Mucosa of descending colon (tissue), 3 donors: ENCODE data around the gene CWC27. TPM values are rescaled to one million over a fixed set of nuclear protein-coding genes. Genes with fewer than 3 reads are reported as not detected.

Source experiments
- ATAC-seq: fragments of 200-7000 bp; cut with Tn5 transposase; one replicate; pipeline ENCODE4 v1.9.1; 2020; ENCODE audit warnings: mild to moderate bottlenecking, moderate library complexity
- DNase-seq, 3 donors: peaks; one replicate each; pipeline ENCODE4 v3.0.0-alpha.2; 2020
- H3K36me3 ChIP-seq: fragments of 200-600 bp; one replicate; pipeline ENCODE4 v1.8.0; 2021; ENCODE audit warnings: low read depth, mild to moderate bottlenecking
- H3K4me1 ChIP-seq: fragments of 200-600 bp; one replicate; pipeline ENCODE4 v1.8.0; 2021; ENCODE audit warnings: low read depth, mild to moderate bottlenecking
- H3K4me3 ChIP-seq: fragments of 200-600 bp; one replicate; pipeline ENCODE4 v1.8.0; 2021; ENCODE audit warnings: mild to moderate bottlenecking
- H3K9me3 ChIP-seq: fragments of 200-600 bp; one replicate; pipeline ENCODE4 v1.8.0; 2021; ENCODE audit warnings: mild to moderate bottlenecking
- intact Hi-C, 2 donors: fragments of 100-400 bp; cut with DNase I in 1 of 2; cut with micrococcal nuclease in 1 of 2; formaldehyde crosslinking; loops; one replicate each; pipeline versions ENCODE4 v1.11.0 to v1.11.1; 2022; cut with DNase I, micrococcal nuclease
- total RNA-seq, 3 donors: library from RNA; stranded (reverse); fragmentation: NEBNext Ultra II Directional in 2 of 3; extraction: Animal tissue kit (Norgen Biotek cat#: 25700) in 2 of 3; gene quantifications; one replicate each; pipeline versions ENCODE4 v1.2.1 to v1.2.4, GENCODE V29; 2021 to 2023
- TF ChIP-seq, protein P1 (sequence below): fragments of 200-600 bp; IDR thresholded peaks from one replicate; pipeline ENCODE4 v1.8.0; 2022; ENCODE audit warnings: antibody characterized with exemption, mild to moderate bottlenecking
- donor health status: DM: no; HTN: no; CAD: no; lungs with moderate emphysema.
- donor health status: DM: no; HTN: no; CAD: no.
- donor health status: DM: no; HTN: yes; CAD: no.

Gene CWC27
- total RNA-seq, 3 donors from 2014 or later = 15.1 to 21.7 (median 15.2) TPM

GRCh38 chr5:65034813-65035209 is 266.1 kb downstream of the CWC27 start:
- Histone ChIP-seq H3K4me3 (no peak overlapping the region), H3K36me3 (no peaks in the 10 kb centered on the region), H3K9me3 (no peaks in the 10 kb centered on the region), H3K4me1 (peaks cover 3% of the 10 kb centered on the region)
- ATAC-seq = no peak
- intact Hi-C loops = no loop called here
- TF ChIP-seq, protein P1, sequence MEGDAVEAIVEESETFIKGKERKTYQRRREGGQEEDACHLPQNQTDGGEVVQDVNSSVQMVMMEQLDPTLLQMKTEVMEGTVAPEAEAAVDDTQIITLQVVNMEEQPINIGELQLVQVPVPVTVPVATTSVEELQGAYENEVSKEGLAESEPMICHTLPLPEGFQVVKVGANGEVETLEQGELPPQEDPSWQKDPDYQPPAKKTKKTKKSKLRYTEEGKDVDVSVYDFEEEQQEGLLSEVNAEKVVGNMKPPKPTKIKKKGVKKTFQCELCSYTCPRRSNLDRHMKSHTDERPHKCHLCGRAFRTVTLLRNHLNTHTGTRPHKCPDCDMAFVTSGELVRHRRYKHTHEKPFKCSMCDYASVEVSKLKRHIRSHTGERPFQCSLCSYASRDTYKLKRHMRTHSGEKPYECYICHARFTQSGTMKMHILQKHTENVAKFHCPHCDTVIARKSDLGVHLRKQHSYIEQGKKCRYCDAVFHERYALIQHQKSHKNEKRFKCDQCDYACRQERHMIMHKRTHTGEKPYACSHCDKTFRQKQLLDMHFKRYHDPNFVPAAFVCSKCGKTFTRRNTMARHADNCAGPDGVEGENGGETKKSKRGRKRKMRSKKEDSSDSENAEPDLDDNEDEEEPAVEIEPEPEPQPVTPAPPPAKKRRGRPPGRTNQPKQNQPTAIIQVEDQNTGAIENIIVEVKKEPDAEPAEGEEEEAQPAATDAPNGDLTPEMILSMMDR = no peak
- peak; percentile 17 to 57 (median 39) for DNase-seq

DNA sequence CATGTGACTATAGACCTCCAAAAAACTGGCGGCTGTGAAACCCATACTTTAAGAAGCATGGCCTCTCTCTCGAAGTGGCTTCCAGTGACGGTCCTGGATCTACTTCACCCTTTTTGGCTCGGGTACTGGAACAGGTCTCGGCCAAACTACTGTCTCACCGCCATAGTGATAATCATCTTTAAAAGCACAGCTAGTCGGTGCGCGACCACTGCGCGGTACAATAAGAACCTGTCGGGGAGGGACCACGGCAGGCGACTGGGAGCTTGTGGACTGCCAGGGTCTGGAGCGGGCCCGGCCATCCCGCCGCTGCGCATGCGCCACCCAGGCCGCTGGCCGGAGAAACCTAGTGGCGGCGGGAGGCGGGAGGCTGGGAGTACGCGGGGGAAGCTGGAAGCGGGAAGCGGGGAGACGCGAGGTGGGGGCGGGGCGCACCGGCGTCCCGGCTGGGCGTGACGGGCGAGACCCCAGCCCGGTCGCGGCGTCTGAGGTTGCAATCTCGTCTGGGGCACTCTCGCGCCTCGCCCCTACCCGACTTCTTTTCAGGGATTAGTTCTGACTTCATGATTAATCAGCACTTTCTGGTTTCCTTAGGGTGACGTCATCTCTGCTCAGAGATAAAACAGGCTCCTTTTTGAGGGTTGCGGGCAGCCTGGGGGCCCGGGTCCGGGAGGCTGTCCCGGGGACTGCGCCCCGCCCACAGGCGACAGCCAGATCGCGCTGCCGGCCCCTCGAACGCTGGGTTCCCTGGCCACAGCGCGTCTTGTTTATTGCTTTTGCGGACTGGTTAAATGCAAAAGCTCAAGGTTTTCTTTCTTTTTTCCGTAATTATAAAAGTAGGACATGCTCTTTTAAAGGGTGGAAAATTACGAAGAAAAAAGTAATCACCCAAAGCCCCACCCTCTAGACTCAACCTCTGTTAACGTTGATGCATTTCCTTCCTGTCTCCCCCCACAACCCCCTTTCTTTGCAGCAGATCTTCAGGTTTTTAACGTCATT is 266.8 kb downstream of the CWC27 start:
- intact Hi-C loops = no loop called here
- Histone ChIP-seq H3K9me3 (no peaks in the 10 kb centered on the region), H3K4me3 (peak overlapping the region; percentile 56), H3K4me1 (peaks cover 3% of the 10 kb centered on the region), H3K36me3 (no peaks in the 10 kb centered on the region)
- TF ChIP-seq, protein P1 = no peak
- peak; percentile 94 for ATAC-seq
- DNase-seq = peak; percentile 83 to 90 (median 88)

GRCh38 chr5:65037831-65038815 is 269.4 kb downstream of the CWC27 start:
- Histone ChIP-seq H3K36me3 (no peaks in the 10 kb centered on the region), H3K4me1 (peaks cover 3% of the 10 kb centered on the region), H3K9me3 (no peaks in the 10 kb centered on the region), H3K4me3 (no peak overlapping the region)
- intact Hi-C loops = no loop called here
- ATAC-seq (peak; percentile 50), DNase-seq (peak in 1 of 3 donors; percentile 62)
- TF ChIP-seq, protein P1 = peak; percentile 25

- ATAC-seq (no peak), DNase-seq (no peak)
- intact Hi-C loops = no loop called here
- Histone ChIP-seq H3K9me3 (no peaks in the 10 kb centered on the region), H3K4me1 (no peaks in the 10 kb centered on the region), H3K36me3 (no peaks in the 10 kb centered on the region), H3K4me3 (no peak overlapping the region)
- TF ChIP-seq, protein P1 = no peak
Observed at GRCh38 chr5:65041296-65042158, 272.8 kb downstream of the CWC27 start.
